SKM-1 (cell line): Measurements from ENCODE around the gene LTC4S.

Experiments used
- DNase-seq: peaks from one replicate; lab custom pipeline; 2025; ENCODE audit not compliant: unreplicated experiment; lab: John Stamatoyannopoulos, UW

The LTC4S gene

GRCh38 chr5:179806250-179807048 is 12.7 kb downstream of the LTC4S start, which contains the start of gene MGAT4B:
TSS of gene MGAT4B (minus strand) at chr5:179806866. CDS start at chr5:179806583, 283 bp downstream.
- no peak for DNase-seq

- no peak for DNase-seq
These were observed 18.5 kb downstream of the LTC4S start for GRCh38 chr5:179812135-179812825.

- no peak for DNase-seq
These were observed 19.3 kb downstream of the LTC4S start for GRCh38 chr5:179812997-179813607.

- DNase-seq = no peak
These were observed 20.3 kb downstream of the LTC4S start for GRCh38 chr5:179814090-179814489.

- no peak for DNase-seq
These were observed 21.9 kb downstream of the LTC4S start for GRCh38 chr5:179815491-179816249.

DNA sequence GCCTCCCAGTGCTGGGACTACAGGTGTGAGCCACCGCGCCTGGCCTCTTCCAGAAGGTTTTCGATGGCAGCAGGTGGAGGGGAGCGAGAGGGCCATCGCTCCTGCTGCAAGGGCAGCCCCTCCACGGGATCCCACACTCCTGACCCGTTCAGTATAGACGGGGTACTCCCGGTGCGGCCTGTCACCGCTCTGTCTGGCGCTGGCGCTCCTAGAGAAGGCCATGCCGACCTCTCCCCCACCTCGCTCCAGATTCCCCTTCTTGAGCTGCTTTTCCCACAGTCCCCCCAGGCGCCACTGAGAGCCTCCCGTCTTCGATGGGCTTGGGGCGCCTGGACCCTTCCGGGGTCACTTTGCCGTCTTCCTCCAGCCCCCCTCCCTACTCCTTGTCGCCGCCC is 22.6 kb downstream of the LTC4S start:
- no peak for DNase-seq

- no peak for DNase-seq
These were observed 23.1 kb downstream of the LTC4S start for GRCh38 chr5:179816796-179817469.

- no peak for DNase-seq
These were observed 23.7 kb downstream of the LTC4S start for GRCh38 chr5:179817470-179817840.

DNA sequence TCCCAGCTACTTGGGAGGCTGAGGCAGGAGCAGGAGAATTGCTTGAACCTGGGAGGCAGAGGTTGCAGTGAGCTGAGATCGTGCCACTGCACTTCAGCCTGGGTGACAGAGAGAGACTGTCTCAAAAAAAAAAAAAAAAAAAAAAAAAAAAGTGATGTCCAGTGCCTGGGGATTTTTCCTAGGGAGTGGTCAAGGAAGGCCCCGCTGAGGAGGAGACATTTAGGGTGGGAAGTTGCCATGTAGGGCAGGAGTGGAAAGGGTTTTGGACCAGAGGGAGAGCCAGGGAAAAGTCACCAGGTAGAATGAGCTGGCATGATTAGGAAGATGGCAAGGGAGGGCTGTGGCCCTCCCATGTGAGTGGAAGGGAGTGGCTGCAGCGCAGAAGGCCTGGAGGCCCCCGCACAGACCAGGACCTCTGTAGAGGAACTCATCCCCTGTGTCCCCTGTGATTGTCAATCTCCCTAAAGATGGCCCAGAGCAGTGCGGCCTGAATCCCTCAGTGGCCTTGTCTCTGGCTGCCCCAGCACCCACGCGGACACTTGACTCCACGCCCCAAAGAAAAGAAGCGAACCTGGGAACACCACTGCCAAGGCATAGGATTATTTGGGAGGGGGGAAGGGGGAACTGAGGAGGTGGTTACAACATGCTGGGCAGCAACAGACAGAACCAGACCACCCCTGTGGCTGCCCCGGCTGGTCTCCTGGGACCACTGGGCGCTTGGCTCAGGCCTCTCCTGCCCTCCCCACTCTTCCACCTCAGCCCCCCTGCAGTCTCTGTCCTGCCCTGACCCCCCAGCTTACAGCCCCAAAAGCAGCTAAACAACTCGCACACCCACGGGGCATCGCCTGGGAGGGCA is 24.3 kb downstream of the LTC4S start:
- no peak for DNase-seq

DNA sequence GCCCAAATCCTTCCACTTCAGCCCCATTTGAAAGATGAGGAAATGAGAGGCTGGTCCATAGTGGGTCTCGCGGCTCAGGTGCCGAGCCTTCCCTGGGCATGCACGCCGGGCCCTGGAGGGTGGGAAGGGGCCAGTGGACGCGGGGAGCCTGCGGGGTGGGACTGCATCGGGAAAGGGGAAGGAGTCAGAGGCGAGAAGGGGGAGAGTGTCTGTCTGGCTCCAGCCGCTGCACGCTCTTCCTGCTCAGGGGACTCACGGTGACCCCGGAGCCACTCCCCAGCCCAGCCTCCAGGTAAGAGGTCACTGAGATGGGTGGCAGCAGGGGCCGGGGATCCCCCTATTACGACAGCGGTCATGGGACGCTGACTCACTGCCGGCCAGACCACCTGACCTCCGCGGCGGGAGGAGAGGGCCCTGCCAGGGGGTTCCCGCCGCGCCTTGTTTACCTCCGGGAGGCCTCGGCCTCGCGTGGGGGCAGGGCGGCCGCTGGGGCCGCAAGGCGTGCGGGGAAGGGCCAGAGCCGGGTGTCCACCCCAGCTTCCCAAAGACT is 25.0 kb downstream of the LTC4S start:
- DNase-seq = peak; percentile 84

- DNase-seq = no peak
These were observed 25.7 kb downstream of the LTC4S start for GRCh38 chr5:179819296-179820126.

- DNase-seq = no peak
These were observed 26.3 kb downstream of the LTC4S start for GRCh38 chr5:179820127-179820482.

GRCh38 chr5:179820483-179821297 is 26.9 kb downstream of the LTC4S start, which contains the start of gene SQSTM1:
TSS of gene SQSTM1 (plus strand) at chr5:179820905. CDS start at chr5:179820937, 32 bp downstream.
- DNase-seq = peak; percentile 18

GRCh38 chr5:179821298-179822058 is 27.7 kb downstream of the LTC4S start:
- DNase-seq = peak; percentile 63

DNA sequence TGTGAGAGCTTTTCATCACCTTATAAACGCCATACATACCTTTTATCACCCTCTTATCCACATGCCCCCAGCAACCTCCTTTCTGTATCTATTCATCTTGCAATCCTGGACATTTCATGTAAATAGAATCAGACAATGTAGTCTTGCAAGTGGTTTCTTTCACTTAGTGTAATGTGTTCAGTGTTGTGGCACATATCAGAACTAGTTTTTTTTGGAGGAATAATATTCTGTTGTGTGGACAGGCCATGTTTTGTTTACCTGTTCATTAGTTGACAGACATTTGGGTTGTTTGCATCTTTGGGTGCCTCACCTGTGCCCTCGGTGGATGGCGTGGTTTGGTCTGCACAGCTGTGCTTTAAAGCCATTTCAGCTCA is 28.3 kb downstream of the LTC4S start:
- no peak for DNase-seq

- no peak for DNase-seq
These were observed 28.7 kb downstream of the LTC4S start for GRCh38 chr5:179822444-179822990.
